Testis (tissue), 2 donors: ENCODE measurements around the gene CFLAR.

Experiments
- CTCF ChIP-seq, 3 experiments: fragments of 450-650 bp in 2 of 3; fragments of 200-600 bp in 1 of 3; sonication (generic) in 1 of 3; IDR thresholded peaks; one replicate each; pipeline ENCODE4 v1.5.1; 2016 to 2019; ENCODE audit warnings: antibody characterized with exemption in 3 of 3, mild to moderate bottlenecking in 2 of 3, moderate library complexity in 1 of 3
- POLR2A ChIP-seq: fragments of 450-650 bp; IDR thresholded peaks from one replicate; pipeline ENCODE4 v1.6.1; 2017; ENCODE audit warnings: antibody characterized with exemption, mild to moderate bottlenecking, moderate library complexity

GRCh38 chr2:201107624-201108023 is 8.3 kb upstream of the CFLAR start:
- TF ChIP-seq CTCF (IDR thresholded peaks at IDR 0.05): no peak
- no peak for TF ChIP-seq POLR2A
